Measurements from ENCODE around the gene SERPINA6. TPM values are rescaled to one million over a fixed set of nuclear protein-coding genes. Genes with fewer than 3 reads are reported as not detected.

SERPINA6 gene
- polyA plus RNA-seq, 3 donors, result not detected

GRCh38 chr14:94292872-94293577, 30.1 kb downstream of the SERPINA6 start, which contains the start of gene SERPINA10:
Gene SERPINA10 (minus strand): TSS chr14:94293268. CDS start chr14:94290593, 2,675 bp downstream.
- no peak for DNase-seq
- Mint-ChIP-seq H3K27ac (peak within 1 kb of the TSS in 1 of 7 donors; percentile 46), H3K4me1 (no peaks in the 10 kb centered on the region), H3K27me3 (ENCODE audit: low read depth in 3 of 3) (peaks cover 1 to 9% (median 3%) of the 10 kb centered on the region in 3 donors), H3K4me3 (no peak within 1 kb of the TSS), H3K36me3 (no peaks in the 10 kb centered on the region), H3K9me3 (peaks cover 0 to 5% (median 1%) of the 10 kb centered on the region in 7 donors)
- no peaks in the 10 kb centered on the region for H3K9me3 ChIP-seq (replicated peaks in 1 of 2; ENCODE audit: control insufficient read depth in 1 of 2, insufficient read depth in 1 of 2, low read length in 2 of 2)
- no peak within 1 kb of the TSS for H3K9ac ChIP-seq (ENCODE audit: insufficient read depth, low read length, poor library complexity, severe bottlenecking)
- H3K4me3 ChIP-seq (replicated peaks in 1 of 3; ENCODE audit: low read depth in 2 of 3, low read length in 3 of 3), result no peak within 1 kb of the TSS
- no peak within 1 kb of the TSS for H3K4me2 ChIP-seq (replicated peaks; ENCODE audit: extremely low read depth, low read length, poor library complexity, severe bottlenecking)
- H3K27ac ChIP-seq (ENCODE audit: low read depth in 1 of 2, low read length in 2 of 2), result no peak within 1 kb of the TSS
- H2AFZ ChIP-seq (ENCODE audit: insufficient read depth, low read depth, low read length, poor library complexity, severe bottlenecking), result no peak within 1 kb of the TSS
- WGBS (ENCODE audit: insufficient coverage), result 70% methylated on average over 2 of the region's 10 CpGs
- H4K20me1 ChIP-seq (ENCODE audit: insufficient read depth, low read length), result no peaks in the 10 kb centered on the region
- intact Hi-C loops (cut with micrococcal nuclease), result no loop called here
- H3K36me3 ChIP-seq (replicated peaks in 1 of 2; ENCODE audit: control insufficient read depth in 1 of 2, insufficient read depth in 2 of 2, low read length in 2 of 2), result no peaks in the 10 kb centered on the region
- no peaks in the 10 kb centered on the region for H3K4me1 ChIP-seq (ENCODE audit: control insufficient read depth in 1 of 2, insufficient read depth in 2 of 2, low read length in 2 of 2)
- no peaks in the 10 kb centered on the region for H3K27me3 ChIP-seq (ENCODE audit: control insufficient read depth in 2 of 2, insufficient read depth in 2 of 2, low read length in 2 of 2)
- no peaks in the 10 kb centered on the region for H3K79me2 ChIP-seq (ENCODE audit: insufficient read depth, low read length)
- TF ChIP-seq CTCF (IDR thresholded peaks at IDR 0.05), result no peak

- Mint-ChIP-seq H3K27me3 (ENCODE audit: low read depth in 3 of 3) (peaks cover 1 to 9% (median 3%) of the 10 kb centered on the region in 3 donors), H3K4me3 (no peak overlapping the region), H3K4me1 (no peaks in the 10 kb centered on the region), H3K36me3 (no peaks in the 10 kb centered on the region), H3K27ac (no peak overlapping the region), H3K9me3 (peaks cover 0 to 5% (median 2%) of the 10 kb centered on the region in 7 donors)
- intact Hi-C loops (cut with micrococcal nuclease), result no loop called here
- no peak overlapping the region for H3K4me3 ChIP-seq (replicated peaks in 1 of 3; ENCODE audit: low read depth in 2 of 3, low read length in 3 of 3)
- H3K36me3 ChIP-seq (replicated peaks in 1 of 2; ENCODE audit: control insufficient read depth in 1 of 2, insufficient read depth in 2 of 2, low read length in 2 of 2), result no peaks in the 10 kb centered on the region
- no peaks in the 10 kb centered on the region for H4K20me1 ChIP-seq (ENCODE audit: insufficient read depth, low read length)
- no peaks in the 10 kb centered on the region for H3K79me2 ChIP-seq (ENCODE audit: insufficient read depth, low read length)
- TF ChIP-seq CTCF (IDR thresholded peaks at IDR 0.05), result no peak
- no peak overlapping the region for H3K9ac ChIP-seq (ENCODE audit: insufficient read depth, low read length, poor library complexity, severe bottlenecking)
- DNase-seq, result no peak
- H3K27ac ChIP-seq (ENCODE audit: low read depth in 1 of 2, low read length in 2 of 2), result no peak overlapping the region
- no peaks in the 10 kb centered on the region for H3K27me3 ChIP-seq (ENCODE audit: control insufficient read depth in 2 of 2, insufficient read depth in 2 of 2, low read length in 2 of 2)
- H2AFZ ChIP-seq (ENCODE audit: insufficient read depth, low read depth, low read length, poor library complexity, severe bottlenecking), result no peak overlapping the region
- no peak overlapping the region for H3K4me2 ChIP-seq (replicated peaks; ENCODE audit: extremely low read depth, low read length, poor library complexity, severe bottlenecking)
- H3K9me3 ChIP-seq (replicated peaks in 1 of 2; ENCODE audit: control insufficient read depth in 1 of 2, insufficient read depth in 1 of 2, low read length in 2 of 2), result no peaks in the 10 kb centered on the region
- H3K4me1 ChIP-seq (ENCODE audit: control insufficient read depth in 1 of 2, insufficient read depth in 2 of 2, low read length in 2 of 2), result no peaks in the 10 kb centered on the region
- 79% methylated on average over 3 of the region's 3 CpGs for WGBS (ENCODE audit: insufficient coverage)
Observed at GRCh38 chr14:94292526-94292871, 30.6 kb downstream of the SERPINA6 start.

Measured in CD14-positive monocyte (primary cell).